Stimulated activated CD8-positive, alpha-beta memory T cell treated with anti-CD3 and anti-CD28 coated beads, Interleukin-4, amount 100 ng/mL, for 24 hours (primary cell): ENCODE data around the gene LRRK1.
A peak's percentile ranks its signal among the peaks of the same experiment; 100 is the strongest.

Experiments used
- DNase-seq: peaks from one replicate; pipeline ENCODE4 v3.0.0-alpha.2; 2020; ENCODE audit warnings: low read depth

Gene LRRK1

GRCh38 chr15:100981086-100981485, 61.9 kb downstream of the LRRK1 start:
- DNase-seq = no peak

GRCh38 chr15:100983221-100983620, 64.1 kb downstream of the LRRK1 start:
- no peak for DNase-seq

GRCh38 chr15:100985401-100985800, 66.2 kb downstream of the LRRK1 start:
- no peak for DNase-seq

GRCh38 chr15:100986158-100986896, 67.2 kb downstream of the LRRK1 start:
- DNase-seq = no peak

GRCh38 chr15:100987143-100987542, 68.0 kb downstream of the LRRK1 start:
- no peak for DNase-seq

GRCh38 chr15:100988297-100988696, 69.1 kb downstream of the LRRK1 start:
- no peak for DNase-seq

- no peak for DNase-seq
These were observed 69.7 kb downstream of the LRRK1 start for GRCh38 chr15:100988857-100989256.

- DNase-seq = no peak
These were observed 75.7 kb downstream of the LRRK1 start for GRCh38 chr15:100994597-100995446.

GRCh38 chr15:100995471-100996430, 76.6 kb downstream of the LRRK1 start:
- DNase-seq = no peak

- DNase-seq = no peak
These were observed 78.3 kb downstream of the LRRK1 start for GRCh38 chr15:100997442-100997841.

- no peak for DNase-seq
These were observed 79.5 kb downstream of the LRRK1 start for GRCh38 chr15:100998630-100999029.

- no peak for DNase-seq
These were observed 80.2 kb downstream of the LRRK1 start for GRCh38 chr15:100999369-100999768.

- no peak for DNase-seq
These were observed 81.1 kb downstream of the LRRK1 start for GRCh38 chr15:101000271-101000681.

- DNase-seq = no peak
These were observed 81.9 kb downstream of the LRRK1 start for GRCh38 chr15:101001056-101001455.

- DNase-seq = no peak
These were observed 82.6 kb downstream of the LRRK1 start for GRCh38 chr15:101001796-101002195.

- no peak for DNase-seq
These were observed 83.9 kb downstream of the LRRK1 start for GRCh38 chr15:101003081-101003480.

GRCh38 chr15:101003706-101004105, 84.5 kb downstream of the LRRK1 start:
- no peak for DNase-seq

- DNase-seq = no peak
These were observed 85.3 kb downstream of the LRRK1 start for GRCh38 chr15:101004500-101004899.

- DNase-seq = no peak
These were observed 86.0 kb downstream of the LRRK1 start for GRCh38 chr15:101004986-101005747.

GRCh38 chr15:101006931-101007691, 88.0 kb downstream of the LRRK1 start:
- peak; percentile 56 for DNase-seq
